GM18508 (cell line): ENCODE data around the gene KLF3.

Experiments
- ATAC-seq: cut with Tn5 transposase; IDR thresholded peaks from one replicate; pipeline ENCODE4 v1.9.1; 2021; ENCODE audit warnings: moderate number of reproducible peaks; ENCODE audit not compliant: insufficient read depth, unreplicated experiment

Gene KLF3

DNA sequence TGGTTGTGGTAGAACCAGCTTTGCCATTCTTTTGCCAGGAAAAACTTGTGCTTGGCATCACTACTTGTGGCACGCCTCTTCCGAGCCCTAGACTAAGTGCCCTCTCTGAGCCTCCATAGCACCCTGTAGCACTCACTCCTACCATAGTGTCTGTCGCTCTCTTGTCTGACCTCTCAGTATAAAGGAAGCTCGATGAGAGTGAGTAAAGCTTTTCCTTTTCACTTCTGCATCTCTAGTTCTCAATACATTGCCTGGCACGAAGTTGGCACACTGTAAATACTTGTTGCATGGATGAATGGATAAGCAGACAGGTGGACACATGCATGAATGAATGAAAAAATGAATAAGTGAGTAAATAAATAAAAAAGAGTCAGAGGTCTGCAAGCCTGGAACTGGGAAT, 70.4 kb downstream of the KLF3 start:
- ATAC-seq, result no peak

DNA sequence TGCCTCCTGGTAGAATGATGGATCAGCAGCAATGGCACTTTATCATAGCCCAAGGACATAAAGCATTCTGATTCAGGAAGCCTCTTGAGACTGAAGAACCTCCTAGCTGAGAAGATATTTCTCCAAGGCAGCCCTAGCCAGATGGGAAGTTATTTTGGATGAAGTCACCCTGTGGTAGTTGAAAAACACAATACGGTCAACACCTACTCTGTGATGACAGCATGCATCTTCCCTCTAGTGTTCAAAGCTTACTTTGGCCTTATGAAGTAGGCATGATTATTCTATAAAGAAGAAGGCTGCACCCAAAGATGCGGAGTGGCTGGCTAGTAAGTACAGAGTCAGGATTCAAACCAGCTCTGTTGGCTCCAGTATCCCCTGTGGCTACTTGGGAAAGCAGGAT, 70.9 kb downstream of the KLF3 start:
- ATAC-seq, result no peak

DNA sequence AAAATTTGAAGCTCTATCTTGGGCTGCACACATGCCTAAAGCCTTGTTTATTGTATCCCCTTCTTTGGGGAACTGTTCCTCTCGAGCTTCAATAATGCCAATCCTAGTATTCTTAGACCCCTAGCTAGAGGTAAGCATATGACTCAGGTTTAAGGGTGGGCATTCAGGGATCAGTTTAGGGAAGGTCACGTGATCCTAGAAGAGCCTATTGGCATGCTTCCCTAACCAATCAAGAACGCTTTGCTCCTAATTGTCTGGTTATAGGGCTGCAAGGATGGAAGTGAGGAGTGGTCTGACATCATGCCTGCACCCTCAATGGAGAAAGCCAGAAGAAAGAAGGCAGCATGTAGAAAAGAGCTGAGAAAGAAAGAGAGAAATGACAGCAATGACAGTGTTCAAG, 71.9 kb downstream of the KLF3 start:
- no peak for ATAC-seq

DNA sequence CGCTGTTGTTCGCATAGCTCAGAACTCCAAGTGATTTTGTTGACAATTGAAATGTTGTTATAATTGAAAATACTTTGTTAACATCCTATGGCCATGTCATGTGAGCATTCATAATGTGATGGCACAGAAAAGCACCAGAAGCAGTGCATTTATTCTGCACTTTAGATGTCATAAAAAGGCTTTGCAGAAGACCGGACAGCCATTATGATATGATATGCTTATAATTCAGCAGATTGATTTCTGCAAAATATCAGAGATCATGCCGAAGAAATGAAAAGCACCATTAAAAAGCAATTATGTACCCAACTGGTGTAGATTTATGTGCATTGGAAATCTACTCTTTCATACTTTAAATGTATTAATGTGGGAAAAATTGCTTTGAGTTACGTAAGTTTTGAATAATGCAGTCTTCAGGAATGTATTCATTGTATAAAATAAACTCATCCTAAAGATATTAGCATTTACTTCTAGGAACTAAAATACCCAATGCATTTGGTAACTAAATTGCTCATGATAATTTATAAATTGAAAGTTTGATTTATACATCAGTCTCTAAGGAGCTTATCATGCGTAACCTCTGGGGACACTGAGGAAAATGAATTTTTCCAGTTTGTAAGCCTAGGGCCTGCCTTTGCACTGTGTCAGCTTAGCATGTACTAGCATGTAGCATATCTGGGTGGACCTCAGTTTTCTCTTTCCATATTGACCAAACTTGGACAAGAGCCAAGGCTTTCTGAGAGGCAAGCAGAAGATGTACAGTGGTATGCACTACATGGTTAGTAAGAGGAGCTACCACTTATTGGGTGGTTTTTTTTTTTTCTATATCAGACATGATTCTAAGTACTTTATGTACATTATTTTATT, 75.2 kb downstream of the KLF3 start:
- no peak for ATAC-seq

DNA sequence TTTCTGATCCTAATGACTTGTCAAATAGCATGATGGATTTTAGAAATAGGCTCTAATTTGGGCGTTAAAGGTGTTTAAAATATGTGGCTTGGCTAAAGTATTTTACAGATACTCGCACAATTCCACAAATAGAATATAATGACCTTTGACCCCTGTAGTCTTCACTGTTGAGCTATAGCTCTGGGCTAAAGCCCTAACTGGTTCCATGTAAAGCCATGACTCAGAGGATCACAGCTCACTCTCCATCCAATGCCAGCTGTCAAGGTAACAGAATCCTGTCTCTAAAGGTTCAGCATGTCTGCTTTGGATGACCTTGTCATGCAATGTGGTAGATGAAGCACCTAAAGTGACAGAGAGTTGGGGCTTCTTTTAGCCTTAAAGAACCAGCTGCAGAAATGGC, 76.3 kb downstream of the KLF3 start:
- ATAC-seq, result no peak

DNA sequence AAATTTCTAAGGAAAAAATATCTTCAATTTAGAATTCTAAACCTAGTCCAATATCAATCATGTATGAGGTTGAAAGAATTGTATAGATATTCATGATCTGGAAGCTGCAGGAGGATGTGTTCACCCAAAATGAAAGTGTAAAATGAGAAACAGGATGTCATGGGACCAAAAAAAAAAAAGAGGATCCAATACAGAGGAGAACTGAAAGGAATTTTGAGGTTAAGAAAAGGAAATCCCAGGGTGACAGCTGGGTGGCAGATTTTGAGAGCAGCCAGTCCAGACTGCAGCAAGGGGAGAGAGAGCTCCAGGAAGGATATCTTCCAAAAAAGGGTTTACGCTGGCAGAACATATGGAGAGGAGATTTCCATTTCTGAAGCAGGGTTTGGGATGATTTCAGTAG, 79.9 kb downstream of the KLF3 start:
- ATAC-seq, result no peak

DNA sequence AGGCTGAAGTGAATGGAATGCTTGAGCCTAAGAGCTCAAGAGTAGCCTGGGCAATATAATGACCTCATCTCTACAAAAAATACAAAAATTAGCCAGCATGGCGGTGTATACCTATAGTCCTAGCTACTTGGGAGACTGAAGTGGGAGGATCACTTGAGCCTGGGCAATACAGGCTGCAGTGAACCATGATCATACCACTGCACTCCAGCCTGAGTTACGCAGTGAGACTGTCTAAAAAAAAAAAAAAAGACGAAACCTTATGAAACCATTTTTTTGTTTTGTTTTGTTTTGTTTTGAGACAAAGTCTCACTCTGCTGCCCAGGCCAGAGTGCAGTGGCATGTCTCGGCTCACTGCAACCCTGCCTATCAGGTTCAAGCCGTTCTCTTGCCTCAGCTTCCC, 81.9 kb downstream of the KLF3 start:
- ATAC-seq, result no peak

DNA sequence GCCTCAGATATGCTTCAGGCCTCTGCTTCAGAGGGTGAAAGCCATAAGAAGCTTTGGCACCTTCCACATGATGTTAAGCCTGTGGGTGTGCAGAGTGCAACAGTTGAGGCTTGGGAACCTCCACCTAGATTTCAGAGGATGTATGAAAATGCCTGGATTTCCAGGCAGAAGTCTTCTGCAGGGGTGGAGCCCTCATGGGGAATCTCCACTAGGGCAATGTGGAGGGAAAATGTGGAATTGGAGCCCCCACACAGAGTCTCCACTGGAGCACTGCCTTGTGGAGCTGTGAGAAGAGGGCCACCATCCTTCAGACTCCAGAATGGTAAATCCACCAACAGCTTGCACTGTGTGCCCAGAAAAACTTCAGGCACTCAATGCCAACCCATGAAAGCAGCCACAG, 83.6 kb downstream of the KLF3 start:
- ATAC-seq, result no peak

DNA sequence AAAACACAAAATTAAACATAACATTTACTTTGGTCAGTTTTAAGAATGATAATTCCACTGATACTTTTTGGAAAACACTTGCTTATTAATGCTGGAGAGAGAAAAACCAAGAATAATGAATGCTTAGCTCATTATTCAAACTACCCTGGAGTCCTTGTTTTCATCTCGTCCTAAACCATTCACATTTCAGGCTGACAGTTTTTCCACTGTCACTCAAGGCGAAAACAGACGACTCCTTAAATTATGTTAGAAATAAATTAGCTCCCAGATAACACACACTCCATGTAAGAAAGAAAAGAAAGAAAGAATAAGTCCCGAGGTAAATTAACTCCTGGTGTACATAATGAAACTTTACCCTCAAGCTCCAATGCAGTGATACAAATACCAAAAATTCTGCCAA, 85.3 kb downstream of the KLF3 start:
- no peak for ATAC-seq
